ENCODE results near the gene TKTL1. TPM values are rescaled to one million over a fixed set of nuclear protein-coding genes. Genes with fewer than 3 reads are reported as not detected.
A peak's percentile ranks its signal among the peaks of the same experiment; 100 is the strongest.

Gene TKTL1
- total and polyA plus RNA-seq, 2 donors (not counting 1 experiment from before 2014, with no cell fraction given): not detected

DNA sequence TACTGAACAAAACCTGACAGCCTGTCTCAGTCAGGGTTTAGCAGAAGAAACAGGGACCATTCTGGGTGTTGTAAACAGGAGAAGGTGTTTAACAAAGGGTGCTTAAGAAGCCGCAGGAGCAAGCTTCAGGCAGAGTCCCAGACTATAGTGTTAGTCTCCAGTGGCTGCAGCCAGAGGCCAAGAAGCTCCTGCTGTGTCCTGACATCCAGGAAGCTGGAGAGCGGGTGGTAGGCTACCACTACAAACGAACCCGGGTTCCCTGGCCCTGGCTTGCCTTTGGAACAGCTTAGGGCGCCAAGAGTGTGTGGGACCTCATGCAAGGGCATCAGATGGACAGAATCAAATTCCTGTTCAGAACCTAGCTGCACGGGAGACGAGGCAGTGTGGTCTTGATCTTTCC is 27.9 kb downstream of the TKTL1 start:
- TF ChIP-seq EZH2 (IDR thresholded peaks at IDR 0.05; ENCODE audit: low read length, missing control alignments): no peak
- TF ChIP-seq, protein P1, sequence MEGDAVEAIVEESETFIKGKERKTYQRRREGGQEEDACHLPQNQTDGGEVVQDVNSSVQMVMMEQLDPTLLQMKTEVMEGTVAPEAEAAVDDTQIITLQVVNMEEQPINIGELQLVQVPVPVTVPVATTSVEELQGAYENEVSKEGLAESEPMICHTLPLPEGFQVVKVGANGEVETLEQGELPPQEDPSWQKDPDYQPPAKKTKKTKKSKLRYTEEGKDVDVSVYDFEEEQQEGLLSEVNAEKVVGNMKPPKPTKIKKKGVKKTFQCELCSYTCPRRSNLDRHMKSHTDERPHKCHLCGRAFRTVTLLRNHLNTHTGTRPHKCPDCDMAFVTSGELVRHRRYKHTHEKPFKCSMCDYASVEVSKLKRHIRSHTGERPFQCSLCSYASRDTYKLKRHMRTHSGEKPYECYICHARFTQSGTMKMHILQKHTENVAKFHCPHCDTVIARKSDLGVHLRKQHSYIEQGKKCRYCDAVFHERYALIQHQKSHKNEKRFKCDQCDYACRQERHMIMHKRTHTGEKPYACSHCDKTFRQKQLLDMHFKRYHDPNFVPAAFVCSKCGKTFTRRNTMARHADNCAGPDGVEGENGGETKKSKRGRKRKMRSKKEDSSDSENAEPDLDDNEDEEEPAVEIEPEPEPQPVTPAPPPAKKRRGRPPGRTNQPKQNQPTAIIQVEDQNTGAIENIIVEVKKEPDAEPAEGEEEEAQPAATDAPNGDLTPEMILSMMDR (conservative IDR thresholded peaks at IDR 0.05 in 1 of 2, IDR thresholded peaks at IDR 0.05 in 1 of 2; ENCODE audit: low read depth in 1 of 2, low read length in 2 of 2): no peak
- Histone ChIP-seq H4K20me1 (ENCODE audit: control insufficient read depth, extremely low read depth, insufficient read depth, low read length) (no peaks in the 10 kb centered on the region), H3K36me3 (ENCODE audit: control insufficient read depth, insufficient read depth, low read length) (no peaks in the 10 kb centered on the region), H3K9ac (ENCODE audit: insufficient read depth, low read length) (no peak overlapping the region), H3K4me3 (replicated peaks in 1 of 4; ENCODE audit: control extremely low read depth in 1 of 4, insufficient read depth in 1 of 4, low read depth in 3 of 4, low read length in 4 of 4) (no peak overlapping the region), H3K9me3 (ENCODE audit: control insufficient read depth, insufficient read depth, low read depth, low read length) (no peaks in the 10 kb centered on the region), H3K4me2 (ENCODE audit: extremely low read depth, insufficient read depth, low read length) (no peak overlapping the region), H3K79me2 (ENCODE audit: control insufficient read depth, insufficient read depth, low read length) (no peaks in the 10 kb centered on the region), H3K27ac (ENCODE audit: insufficient read depth, low read length) (no peak overlapping the region), H3K27me3 (ENCODE audit: control insufficient read depth, insufficient read depth, low read length) (peaks cover 5% of the 10 kb centered on the region), H2AFZ (ENCODE audit: low read length) (no peak overlapping the region), H3K4me1 (ENCODE audit: control insufficient read depth, extremely low read depth, insufficient read depth, low read length) (no peaks in the 10 kb centered on the region)
- DNase-seq (ENCODE audit: low read depth in 2 of 2): no peak

DNA sequence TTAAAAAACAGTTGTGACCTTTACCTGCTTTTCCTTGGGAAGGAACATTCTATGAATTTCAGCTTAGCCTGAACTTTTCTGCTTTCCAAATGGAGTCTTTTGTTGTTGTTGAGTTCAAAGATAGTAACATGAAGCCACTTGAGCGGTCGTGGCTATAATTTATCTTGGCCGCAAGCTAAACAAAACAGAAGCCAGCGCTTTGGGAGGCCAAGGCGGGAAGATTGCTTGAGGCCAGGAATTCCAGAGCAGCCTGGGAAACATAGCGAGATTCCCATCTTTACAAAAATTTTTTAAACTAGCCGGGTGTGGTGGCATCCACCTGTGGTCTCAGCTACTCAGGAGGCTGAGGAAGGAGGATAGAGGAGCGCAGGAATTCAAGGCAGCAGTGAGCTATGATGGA is 29.9 kb downstream of the TKTL1 start:
- H3K27me3 ChIP-seq (ENCODE audit: control insufficient read depth, insufficient read depth, low read length): peaks cover 5% of the 10 kb centered on the region
- no peaks in the 10 kb centered on the region for H3K4me1 ChIP-seq (ENCODE audit: control insufficient read depth, extremely low read depth, insufficient read depth, low read length)
- H2AFZ ChIP-seq (ENCODE audit: low read length): no peak overlapping the region
- H3K27ac ChIP-seq (ENCODE audit: insufficient read depth, low read length): no peak overlapping the region
- no peaks in the 10 kb centered on the region for H3K9me3 ChIP-seq (ENCODE audit: control insufficient read depth, insufficient read depth, low read depth, low read length)
- no peaks in the 10 kb centered on the region for H3K36me3 ChIP-seq (ENCODE audit: control insufficient read depth, insufficient read depth, low read length)
- H3K4me2 ChIP-seq (ENCODE audit: extremely low read depth, insufficient read depth, low read length): no peak overlapping the region
- no peaks in the 10 kb centered on the region for H3K79me2 ChIP-seq (ENCODE audit: control insufficient read depth, insufficient read depth, low read length)
- no peak overlapping the region for H3K4me3 ChIP-seq (replicated peaks in 1 of 4; ENCODE audit: control extremely low read depth in 1 of 4, insufficient read depth in 1 of 4, low read depth in 3 of 4, low read length in 4 of 4)
- TF ChIP-seq, protein P1 (conservative IDR thresholded peaks at IDR 0.05 in 1 of 2, IDR thresholded peaks at IDR 0.05 in 1 of 2; ENCODE audit: low read depth in 1 of 2, low read length in 2 of 2): no peak
- no peak for TF ChIP-seq EZH2 (IDR thresholded peaks at IDR 0.05; ENCODE audit: low read length, missing control alignments)
- no peak overlapping the region for H3K9ac ChIP-seq (ENCODE audit: insufficient read depth, low read length)
- no peaks in the 10 kb centered on the region for H4K20me1 ChIP-seq (ENCODE audit: control insufficient read depth, extremely low read depth, insufficient read depth, low read length)
- DNase-seq (ENCODE audit: low read depth in 2 of 2): peak; percentile 44 to 48

DNA sequence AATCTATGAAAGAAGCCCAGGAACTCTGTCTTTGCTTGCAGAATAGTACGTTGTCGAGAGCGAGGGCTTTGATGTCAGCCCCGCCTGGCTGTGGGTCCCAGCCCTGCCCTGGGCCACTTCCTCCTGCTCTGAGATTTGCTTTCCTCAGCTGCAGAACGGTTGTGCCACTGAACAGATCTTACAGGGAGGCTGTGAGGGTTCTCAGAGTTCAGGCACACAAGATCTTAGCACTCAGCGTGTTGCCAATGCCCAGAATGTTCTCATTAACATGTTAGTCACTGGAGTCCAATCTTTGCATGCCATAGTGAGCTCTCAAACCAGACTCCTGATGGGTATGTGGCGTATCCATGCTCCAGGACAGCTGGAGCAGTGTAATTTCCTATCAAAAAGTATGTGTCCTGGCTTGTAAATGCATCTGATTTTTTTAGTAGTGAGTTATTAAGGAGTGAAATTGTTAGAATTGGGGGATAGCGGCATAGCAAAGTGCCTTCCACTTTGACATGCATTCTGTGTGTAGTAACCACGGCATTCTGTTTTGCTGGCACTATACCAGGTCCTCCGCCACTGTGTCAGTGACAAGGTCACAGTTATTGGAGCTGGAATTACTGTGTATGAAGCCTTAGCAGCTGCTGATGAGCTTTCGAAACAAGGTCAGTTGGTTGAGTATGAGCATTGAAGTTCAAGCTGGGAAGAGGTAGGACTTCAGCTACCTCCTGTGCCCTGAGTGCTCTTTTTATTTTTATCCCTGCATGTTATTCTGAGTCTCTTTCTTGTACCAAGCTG is 31.6 kb downstream of the TKTL1 start:
- Histone ChIP-seq H3K9ac (ENCODE audit: insufficient read depth, low read length) (no peak overlapping the region), H4K20me1 (ENCODE audit: control insufficient read depth, extremely low read depth, insufficient read depth, low read length) (no peaks in the 10 kb centered on the region), H3K9me3 (ENCODE audit: control insufficient read depth, insufficient read depth, low read depth, low read length) (no peaks in the 10 kb centered on the region), H3K27me3 (ENCODE audit: control insufficient read depth, insufficient read depth, low read length) (peaks cover 7% of the 10 kb centered on the region), H3K4me3 (replicated peaks in 1 of 4; ENCODE audit: control extremely low read depth in 1 of 4, insufficient read depth in 1 of 4, low read depth in 3 of 4, low read length in 4 of 4) (no peak overlapping the region), H3K4me2 (ENCODE audit: extremely low read depth, insufficient read depth, low read length) (no peak overlapping the region), H3K79me2 (ENCODE audit: control insufficient read depth, insufficient read depth, low read length) (no peaks in the 10 kb centered on the region), H3K36me3 (ENCODE audit: control insufficient read depth, insufficient read depth, low read length) (no peaks in the 10 kb centered on the region), H3K27ac (ENCODE audit: insufficient read depth, low read length) (no peak overlapping the region), H2AFZ (ENCODE audit: low read length) (no peak overlapping the region), H3K4me1 (ENCODE audit: control insufficient read depth, extremely low read depth, insufficient read depth, low read length) (no peaks in the 10 kb centered on the region)
- peak in 1 of 2 donors; percentile 51 for DNase-seq (ENCODE audit: low read depth in 2 of 2)
- no peak for TF ChIP-seq EZH2 (IDR thresholded peaks at IDR 0.05; ENCODE audit: low read length, missing control alignments)
- TF ChIP-seq, protein P1 (conservative IDR thresholded peaks at IDR 0.05 in 1 of 2, IDR thresholded peaks at IDR 0.05 in 1 of 2; ENCODE audit: low read depth in 1 of 2, low read length in 2 of 2): no peak

Data from fibroblast of lung (primary cell).